Measurements from ENCODE around the gene ESYT3.
A peak's percentile ranks its signal among the peaks of the same experiment; 100 is the strongest.
"Not testable (repeated sequence)": the region's sequence is repeated elsewhere in the genome, so short reads cannot be mapped to it uniquely, and the experiment has no call there.

The ESYT3 gene

GRCh38 chr3:138443521-138444503 lies 9.4 kb downstream of the ESYT3 start:
- DNase-seq: no peak

- DNase-seq: no peak
These were observed 10.8 kb downstream of the ESYT3 start for GRCh38 chr3:138445236-138445635.

- no peak for DNase-seq
These were observed 11.2 kb downstream of the ESYT3 start for GRCh38 chr3:138445654-138446053.

GRCh38 chr3:138448631-138449030 lies 14.2 kb downstream of the ESYT3 start:
- no peak for DNase-seq

- DNase-seq: no peak
These were observed 15.1 kb downstream of the ESYT3 start for GRCh38 chr3:138449490-138449889.

GRCh38 chr3:138450181-138450580 lies 15.8 kb downstream of the ESYT3 start:
- DNase-seq: no peak

- DNase-seq: no peak
These were observed 16.4 kb downstream of the ESYT3 start for GRCh38 chr3:138450704-138451424.

- no peak for DNase-seq
These were observed 17.3 kb downstream of the ESYT3 start for GRCh38 chr3:138451595-138452162.

- DNase-seq: no peak
These were observed 18.0 kb downstream of the ESYT3 start for GRCh38 chr3:138452436-138452835.

- not testable (repeated sequence) for DNase-seq
These were observed 19.5 kb downstream of the ESYT3 start for GRCh38 chr3:138453940-138454339.

- peak; percentile 35 for DNase-seq
These were observed 21.6 kb downstream of the ESYT3 start for GRCh38 chr3:138455801-138456716.

GRCh38 chr3:138456961-138457862 lies 22.8 kb downstream of the ESYT3 start:
- DNase-seq: peak; percentile 38

- peak; percentile 19 for DNase-seq
These were observed 23.7 kb downstream of the ESYT3 start for GRCh38 chr3:138457863-138458735.

- peak; percentile 45 for DNase-seq
These were observed 24.5 kb downstream of the ESYT3 start for GRCh38 chr3:138458774-138459499.

- peak; percentile 37 for DNase-seq
These were observed 25.5 kb downstream of the ESYT3 start for GRCh38 chr3:138459619-138460535.

GRCh38 chr3:138460536-138461205 lies 26.3 kb downstream of the ESYT3 start:
- peak; percentile 30 for DNase-seq

- DNase-seq: peak; percentile 30
These were observed 26.8 kb downstream of the ESYT3 start for GRCh38 chr3:138461246-138461645.

GRCh38 chr3:138461896-138462295 lies 27.5 kb downstream of the ESYT3 start:
- DNase-seq: peak; percentile 13

Data from activated CD8-positive, alpha-beta memory T cell treated with anti-CD3 and anti-CD28 coated beads for 24 hours (primary cell).